K562 (cell line): Measurements from ENCODE around the gene EIF2S1. TPM values are rescaled to one million over a fixed set of nuclear protein-coding genes. Genes with fewer than 3 reads are reported as not detected.

ENCODE experiments used
- ATAC-seq: fragments of 200-7000 bp; cut with Tn5 transposase; 3 replicates; pipeline ENCODE4 v1.9.1; 2020; ENCODE audit warnings: moderate library complexity
- BruUV-seq: library from RNA; stranded (reverse); fragments of 400-500 nt; replicated peaks from 2 replicates; lab custom pipeline; 2021; lab: Mats Ljungman, UMichigan
- CTCF ChIA-PET: fragments of 300-600 bp; formaldehyde crosslinking; extraction: SDS; loops from one replicate; lab custom pipeline; 2021; ENCODE audit warnings: low intra/inter-chr PET ratio; lab: Yijun Ruan, JAX
- POLR2A ChIA-PET: fragments of 300-600, 350-650 bp; sonication (Branson Sonifier 250); formaldehyde crosslinking; extraction: SDS; loops from one replicate; lab custom pipeline; 2021; ENCODE audit warnings: antibody characterized with exemption, inconsistent platforms; lab: Yijun Ruan, JAX
- DNase-seq, 4 experiments: peaks; one replicate each; pipeline versions ENCODE4 v3.0.0 to v3.0.0-alpha.2; 2011 to 2018; ENCODE audit warnings: low spot score in 3 of 4, mixed read lengths in 3 of 4; ENCODE audit errors: extremely low read depth in 1 of 4
- FAIRE-seq: peaks from 2 replicates; lab custom pipeline; 2011; peaks lifted over from hg19 to GRCh38; lab: Jason Lieb, UNC
- H2AFZ ChIP-seq: 2 replicates; pipeline ENCODE4 v1.6.0; 2011; ENCODE audit warnings: low read depth, low read length, control low read depth, inconsistent platforms
- H3K27ac ChIP-seq: fragments of 200-600 bp; 3 replicates; pipeline ENCODE4 v1.8.0; 2011; ENCODE audit warnings: low read depth, mild to moderate bottlenecking, control low read depth, inconsistent platforms, low read length, moderate library complexity, mixed read lengths; ENCODE audit errors: extremely low read depth
- H3K27me3 ChIP-seq, 2 experiments: fragments of 300-600 bp in 1 of 2; 2 replicates in 1 of 2; 3 replicates in 1 of 2; pipeline versions ENCODE4 v1.6.0 to v1.8.0; 2011; ENCODE audit warnings: inconsistent platforms in 2 of 2, low read length in 2 of 2, mild to moderate bottlenecking in 1 of 2, mixed read lengths in 1 of 2, moderate library complexity in 1 of 2; ENCODE audit not compliant: control insufficient read depth in 2 of 2, insufficient read depth in 2 of 2
- H3K36me3 ChIP-seq: fragments of 300-600 bp; 3 replicates; pipeline ENCODE4 v1.8.0; 2011; ENCODE audit warnings: mild to moderate bottlenecking, low read length, inconsistent platforms; ENCODE audit not compliant: control insufficient read depth, insufficient read depth
- H3K4me1 ChIP-seq, 2 experiments: fragments of 200-600 bp in 1 of 2; replicated peaks in 1 of 2; 2 replicates in 1 of 2; 3 replicates in 1 of 2; pipeline versions ENCODE4 v1.5.1 to v1.8.0; 2011; ENCODE audit warnings: inconsistent platforms in 2 of 2, low read length in 2 of 2, mild to moderate bottlenecking in 1 of 2, mixed read lengths in 1 of 2, moderate library complexity in 1 of 2; ENCODE audit not compliant: control insufficient read depth in 2 of 2, insufficient read depth in 2 of 2
- H3K4me2 ChIP-seq: 2 replicates; pipeline ENCODE4 v1.6.1; 2011; ENCODE audit warnings: low read length, control low read depth, inconsistent platforms, mixed read lengths; ENCODE audit not compliant: insufficient read depth
- H3K4me3 ChIP-seq: fragments of 200-600 bp; sonication (generic), shearing (Covaris generic); 2 replicates; pipeline ENCODE4 v1.5.1; 2016; ENCODE audit warnings: control low read depth, inconsistent platforms
- H3K79me2 ChIP-seq: fragments of 200-600 bp; 3 replicates; pipeline ENCODE4 v1.8.0; 2011; ENCODE audit warnings: low read length, inconsistent platforms; ENCODE audit not compliant: control insufficient read depth, insufficient read depth
- H3K9ac ChIP-seq, 2 experiments: 2 replicates each; pipeline versions ENCODE4 v1.6.0 to v1.6.1; 2011; ENCODE audit warnings: low read depth in 2 of 2, low read length in 2 of 2, control low read depth in 1 of 2, inconsistent platforms in 1 of 2, mild to moderate bottlenecking in 1 of 2, mixed read lengths in 1 of 2; ENCODE audit not compliant: insufficient read depth in 1 of 2
- H3K9me1 ChIP-seq: one replicate; pipeline ENCODE4 v1.6.0; 2011; ENCODE audit warnings: inconsistent platforms, mild to moderate bottlenecking, low read length, moderate library complexity; ENCODE audit not compliant: control insufficient read depth, insufficient read depth
- H3K9me3 ChIP-seq: replicated peaks from 2 replicates; pipeline ENCODE4 v1.5.1; 2011; ENCODE audit warnings: low read depth, low read length, inconsistent platforms; ENCODE audit not compliant: control insufficient read depth, insufficient read depth
- H4K20me1 ChIP-seq: replicated peaks from 2 replicates; pipeline ENCODE4 v1.6.1; 2011; ENCODE audit warnings: low read length, inconsistent platforms, mixed read lengths; ENCODE audit not compliant: control insufficient read depth, insufficient read depth
- ATF4 ChIP-seq: fragments of 450-650 bp; formaldehyde crosslinking; IDR thresholded peaks from 2 replicates; pipeline ENCODE4 v1.4.0; 2022; ENCODE audit warnings: mild to moderate bottlenecking, moderate library complexity
- ATF6 ChIP-seq: sonication (generic); formaldehyde crosslinking; IDR thresholded peaks from 2 replicates; pipeline ENCODE4 v1.4.0; 2020; ENCODE audit warnings: mild to moderate bottlenecking, missing genetic modification reagents
- SPI1 ChIP-seq: IDR thresholded peaks from 2 replicates; pipeline ENCODE4 v1.6.1; 2011; ENCODE audit warnings: low read depth, low read length, control low read depth, borderline replicate concordance
- WGBS: fragments of 100-300 bp; shearing (Covaris generic); methylation state at CpG from one replicate; pipeline ENCODE4 v1.1.6; 2016; ENCODE audit warnings: low coverage, mixed read lengths; ENCODE audit not compliant: insufficient coverage; ENCODE audit errors: missing lambda C conversion rate; 5-methylcytosine and 5-hydroxymethylcytosine counted together
- in situ Hi-C: fragments of 300-500 bp; cut with MboI; formaldehyde crosslinking; loops from 4 replicates; pipeline ENCODE4 v1.15.0; 2018; ENCODE audit warnings: inconsistent platforms, mixed read lengths
- intact Hi-C: fragments of 100-400 bp; cut with micrococcal nuclease; formaldehyde crosslinking; loops from 2 replicates; pipeline ENCODE4 v1.14.2; 2022
- polyA plus RNA-seq, 8 experiments: library from polyadenylated mRNA; depleted of rRNA in 4 of 8; stranded (reverse) in 5 of 8; unstranded in 3 of 8; fragments of >200 nt; fragmentation: Nextera tagmentation in 2 of 8; fragmentation: Illumina TruSeq in 1 of 8; extraction: Ambion mirVana in 2 of 8; extraction: Trizol in 1 of 8; gene quantifications; 2 replicates each; pipeline versions ENCODE4 v1.2.1 to v1.2.3, GENCODE V29; 2011 to 2014; ENCODE audit warnings: inconsistent platforms in 1 of 8, missing spikeins in 1 of 8
- total RNA-seq, 7 experiments: library from RNA; depleted of rRNA in 6 of 7; stranded (reverse); fragments of >200 nt in 6 of 7; fragmentation: Illumina TruSeq in 2 of 7; extraction: Trizol in 2 of 7; gene quantifications; 2 replicates each; pipeline versions ENCODE4 v1.2.1 to v1.2.3, GENCODE V29; 2011 to 2021; ENCODE audit warnings: low replicate concordance in 1 of 7

Gene EIF2S1
- total and polyA plus RNA-seq, 9 of the 15 experiments (the other 6 are each of a cell fraction or from before 2014, with no cell fraction given), result 216 to 1,018 (median 332) TPM

- H3K27ac ChIP-seq, result no peak overlapping the region
- no peak overlapping the region for H3K9ac ChIP-seq
- CTCF ChIA-PET, result no interaction called here
- H2AFZ ChIP-seq, result no peak overlapping the region
- H4K20me1 ChIP-seq, result no peaks in the 10 kb centered on the region
- H3K79me2 ChIP-seq, result no peaks in the 10 kb centered on the region
- TF ChIP-seq SPI1 (peak; percentile 57; the same call in 1 of the 2 replicates), ATF6 (no peak), ATF4 (CRISPR knock-in tag) (no peak)
- TF ChIP-seq, all 486 proteins: peak for 1
- no peaks in the 10 kb centered on the region for H3K27me3 ChIP-seq
- intact Hi-C loops (no loop called here), in situ Hi-C loops (loop anchor here (10.0 kb wide), 1 partner anchor 151 kb away; no protein-coding TSS in a partner anchor)
- FAIRE-seq (no peak), ATAC-seq (no peak), DNase-seq (no peak)
- H3K36me3 ChIP-seq, result no peaks in the 10 kb centered on the region
- H3K9me1 ChIP-seq, result no peaks in the 10 kb centered on the region
- H3K4me1 ChIP-seq, result peaks cover 41 to 54% of the 10 kb centered on the region in 2 experiments
- POLR2A ChIA-PET, result no interaction called here
- no TSS peak for BruUV-seq
- H3K9me3 ChIP-seq, result 0 out of 2 replicates have a peak, but pooled peaks cover 2% of the 10 kb centered on the region
- no CpG with 5 or more reads among the region's 2 CpGs for WGBS
- no peak overlapping the region for H3K4me2 ChIP-seq
- H3K4me3 ChIP-seq, result no peak overlapping the region
These were observed 63.3 kb downstream of the EIF2S1 start for GRCh38 chr14:67423424-67423823.
